Measurements from ENCODE around the gene CDK18. TPM values are rescaled to one million over a fixed set of nuclear protein-coding genes. Genes with fewer than 3 reads are reported as not detected.

Gene CDK18
- total and polyA plus RNA-seq, 9 of the 15 experiments (the other 6 are each of a cell fraction or from before 2014, with no cell fraction given): 0.05 to 0.69 (median 0.17) TPM; not detected in 2

DNA sequence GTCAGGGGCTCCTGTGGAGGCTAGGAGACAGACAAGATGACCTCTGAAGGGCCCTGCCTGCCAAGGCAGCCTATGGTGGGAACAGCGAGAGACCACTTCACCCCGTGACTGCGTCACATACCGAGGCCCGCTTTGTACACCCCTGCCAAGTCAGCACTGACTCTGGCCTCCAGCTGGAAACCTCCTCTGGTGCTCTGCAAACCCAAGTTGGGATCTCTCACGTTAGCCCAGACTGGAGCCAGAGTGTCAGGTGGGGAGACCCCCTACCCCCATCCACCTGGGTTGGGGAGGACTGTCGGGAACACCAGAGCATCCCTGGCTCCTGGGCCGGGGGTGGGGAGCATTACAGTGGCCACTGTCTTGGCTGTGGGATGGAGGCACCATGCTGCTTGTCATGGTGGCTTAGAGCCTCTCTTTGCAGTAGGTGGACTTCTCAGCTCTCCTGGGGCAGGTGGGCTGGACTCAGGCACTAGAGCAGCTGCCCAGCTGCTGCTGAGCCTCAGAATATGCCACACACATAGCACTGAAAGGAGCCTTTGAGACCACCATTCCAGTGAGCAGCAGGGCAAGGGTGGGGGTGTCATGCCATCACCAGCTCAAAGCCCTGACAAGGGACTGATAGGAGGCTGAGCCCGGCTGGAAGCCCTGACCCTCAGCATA is 77.0 kb downstream of the CDK18 start (continued):
- TF ChIP-seq, protein P1, sequence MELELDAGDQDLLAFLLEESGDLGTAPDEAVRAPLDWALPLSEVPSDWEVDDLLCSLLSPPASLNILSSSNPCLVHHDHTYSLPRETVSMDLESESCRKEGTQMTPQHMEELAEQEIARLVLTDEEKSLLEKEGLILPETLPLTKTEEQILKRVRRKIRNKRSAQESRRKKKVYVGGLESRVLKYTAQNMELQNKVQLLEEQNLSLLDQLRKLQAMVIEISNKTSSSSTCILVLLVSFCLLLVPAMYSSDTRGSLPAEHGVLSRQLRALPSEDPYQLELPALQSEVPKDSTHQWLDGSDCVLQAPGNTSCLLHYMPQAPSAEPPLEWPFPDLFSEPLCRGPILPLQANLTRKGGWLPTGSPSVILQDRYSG (tag; conservative IDR thresholded peaks at IDR 0.05; ENCODE audit: low read depth): no peak
- TF ChIP-seq MCM3 (IDR thresholded peaks at IDR 0.05): no peak
- TF ChIP-seq FUS (optimal IDR thresholded peaks at IDR 0.05; ENCODE audit: low read depth, low read length): no peak
- TF ChIP-seq NFRKB (IDR thresholded peaks at IDR 0.05; ENCODE audit: low read depth): no peak

DNA sequence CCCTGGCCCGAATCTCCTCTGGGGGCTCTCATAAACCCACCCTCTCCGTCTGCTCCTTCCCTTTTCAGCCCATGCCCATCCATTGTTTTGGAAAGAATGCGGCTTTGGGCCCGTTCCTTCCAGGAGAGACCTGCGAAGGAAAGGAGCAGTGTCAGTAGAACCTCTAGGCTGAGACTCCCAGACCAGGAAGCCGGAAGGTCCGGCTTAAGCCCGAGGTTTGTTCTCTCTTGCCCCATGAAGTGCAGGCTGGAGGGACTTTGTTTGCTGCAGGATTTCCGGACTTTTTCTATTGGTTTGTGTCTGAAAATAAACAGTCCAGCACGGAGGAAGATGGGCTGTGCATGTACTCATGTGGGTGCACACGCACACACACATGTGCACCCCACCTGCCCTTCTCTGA is 77.6 kb downstream of the CDK18 start:
- H3K4me1 ChIP-seq (replicated peaks in 1 of 2; ENCODE audit: control insufficient read depth in 2 of 2, insufficient read depth in 2 of 2, low read length in 2 of 2): peaks cover 0 to 7% of the 10 kb centered on the region in 2 experiments; a peak in 1 of 5 replicates
- H3K79me2 ChIP-seq (ENCODE audit: control insufficient read depth, insufficient read depth, low read length): no peaks in the 10 kb centered on the region
- H3K4me3 ChIP-seq: no peak overlapping the region
- DNase-seq (ENCODE audit: extremely low read depth in 1 of 4, low spot score in 3 of 4) (no peak), ATAC-seq (no peak), FAIRE-seq (no peak)
- H3K27me3 ChIP-seq (ENCODE audit: control insufficient read depth in 2 of 2, insufficient read depth in 2 of 2, low read length in 2 of 2): peaks cover 56 to 78% of the 10 kb centered on the region in 2 experiments
- in situ Hi-C loops (cut with MboI): no loop called here
- POLR2A ChIA-PET: no interaction called here
- WGBS (ENCODE audit: insufficient coverage, low coverage, missing lambda C conversion rate): 3% methylated on average over 11 of the region's 11 CpGs
- BruUV-seq (replicated peaks): no TSS peak
- H3K27ac ChIP-seq (ENCODE audit: extremely low read depth, low read depth, low read length): no peak overlapping the region
- H3K9me1 ChIP-seq (ENCODE audit: control insufficient read depth, insufficient read depth, low read length): no peaks in the 10 kb centered on the region
- H3K4me2 ChIP-seq (ENCODE audit: insufficient read depth, low read length): no peak overlapping the region
- no peak overlapping the region for H3K9ac ChIP-seq (ENCODE audit: insufficient read depth in 1 of 2, low read depth in 2 of 2, low read length in 2 of 2)
- no peaks in the 10 kb centered on the region for H3K9me3 ChIP-seq (replicated peaks; ENCODE audit: control insufficient read depth, insufficient read depth, low read depth, low read length)
- intact Hi-C loops (cut with micrococcal nuclease): no loop called here
- H2AFZ ChIP-seq (ENCODE audit: low read depth, low read length): no peak overlapping the region
- CTCF ChIA-PET (ENCODE audit: low intra/inter-chr PET ratio): no interaction called here
- no peaks in the 10 kb centered on the region for H3K36me3 ChIP-seq (ENCODE audit: control insufficient read depth, insufficient read depth, low read length)
- peaks cover 34% of the 10 kb centered on the region for H4K20me1 ChIP-seq (replicated peaks; ENCODE audit: control insufficient read depth, insufficient read depth, low read length)
- no peak for TF ChIP-seq CEBPG (CRISPR knock-in tag; IDR thresholded peaks at IDR 0.05)
- TF ChIP-seq CEBPG (tag; conservative IDR thresholded peaks at IDR 0.05 in 1 of 2, IDR thresholded peaks at IDR 0.05 in 1 of 2): no peak
- no peak for TF ChIP-seq ZKSCAN8 (CRISPR knock-in tag; IDR thresholded peaks at IDR 0.05)
- TF ChIP-seq, protein P2, sequence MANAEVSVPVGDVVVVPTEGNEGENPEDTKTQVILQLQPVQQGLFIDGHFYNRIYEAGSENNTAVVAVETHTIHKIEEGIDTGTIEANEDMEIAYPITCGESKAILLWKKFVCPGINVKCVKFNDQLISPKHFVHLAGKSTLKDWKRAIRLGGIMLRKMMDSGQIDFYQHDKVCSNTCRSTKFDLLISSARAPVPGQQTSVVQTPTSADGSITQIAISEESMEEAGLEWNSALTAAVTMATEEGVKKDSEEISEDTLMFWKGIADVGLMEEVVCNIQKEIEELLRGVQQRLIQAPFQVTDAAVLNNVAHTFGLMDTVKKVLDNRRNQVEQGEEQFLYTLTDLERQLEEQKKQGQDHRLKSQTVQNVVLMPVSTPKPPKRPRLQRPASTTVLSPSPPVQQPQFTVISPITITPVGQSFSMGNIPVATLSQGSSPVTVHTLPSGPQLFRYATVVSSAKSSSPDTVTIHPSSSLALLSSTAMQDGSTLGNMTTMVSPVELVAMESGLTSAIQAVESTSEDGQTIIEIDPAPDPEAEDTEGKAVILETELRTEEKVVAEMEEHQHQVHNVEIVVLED (CRISPR knock-in tag; IDR thresholded peaks at IDR 0.05): no peak
